OCI-LY1 (cell line): ENCODE data around the gene CTIF.

ENCODE experiments used
- CTCF ChIP-seq: fragments of 200-600 bp; sonication (generic), shearing (Covaris generic); IDR thresholded peaks from 2 replicates; pipeline ENCODE4 v1.5.1; 2017; ENCODE audit warnings: mild to moderate bottlenecking, antibody characterized with exemption, low read length, moderate library complexity, mixed read lengths
- EZH2 ChIP-seq: fragments of 200-600 bp; sonication (generic), shearing (Covaris generic); IDR thresholded peaks from 2 replicates; pipeline ENCODE4 v1.8.0; 2017; ENCODE audit warnings: borderline replicate concordance, mixed run types, mild to moderate bottlenecking, antibody characterized with exemption, low read length, moderate library complexity, mixed read lengths

GRCh38 chr18:48795696-48796095, 256.9 kb downstream of the CTIF start:
- TF ChIP-seq CTCF (no peak), EZH2 (no peak)
